T-cell (primary cell): ENCODE measurements around the gene EXOC6B. TPM values are rescaled to one million over a fixed set of nuclear protein-coding genes. Genes with fewer than 3 reads are reported as not detected.
A peak's percentile ranks its signal among the peaks of the same experiment; 100 is the strongest.

Source experiments
- ATAC-seq, 4 experiments: fragments of 200-7000 bp in 3 of 4; fragments of 150-1000 bp in 1 of 4; cut with Tn5 transposase; replicated peaks in 1 of 4; 1 replicate in 3 of 4; 2 replicates in 1 of 4; pipeline ENCODE4 v1.10.0; 2021; ENCODE audit warnings: moderate library complexity in 3 of 4, mild to moderate bottlenecking in 2 of 4, moderate number of reproducible peaks in 1 of 4
- CTCF ChIA-PET, 2 donors: fragments of 300-600 bp; sonication (Branson Sonifier 250); formaldehyde crosslinking; loops; one replicate each; lab custom pipeline; 2022; ENCODE audit warnings: antibody characterized with exemption in 2 of 2; lab: Charles Lee
- POLR2A ChIA-PET, 2 donors: fragments of 300-600 bp; sonication (Branson Sonifier 250); formaldehyde crosslinking; loops; one replicate each; lab custom pipeline; 2022; ENCODE audit warnings: antibody characterized with exemption in 2 of 2; lab: Charles Lee
- DNase-seq, 35 experiments: peaks; one replicate each; pipeline versions ENCODE4 v3.0.0 to v3.0.0-alpha.2; 2013 to 2023
- H3K27ac ChIP-seq: one replicate; pipeline ENCODE4 v1.5.1; 2013; ENCODE audit warnings: low read length
- H3K27me3 ChIP-seq, 2 experiments: replicated peaks in 1 of 2; 1 replicate in 1 of 2; 2 replicates in 1 of 2; pipeline versions ENCODE4 v1.6.1 to v1.7.0; 2013; ENCODE audit warnings: low read length in 1 of 2, mixed read lengths in 1 of 2; ENCODE audit not compliant: control insufficient read depth in 2 of 2, insufficient read depth in 2 of 2; ENCODE audit errors: extremely low read depth in 1 of 2
- H3K36me3 ChIP-seq, 2 donors: 1 replicate in 1 of 2; 2 replicates in 1 of 2; pipeline versions ENCODE4 v1.6.1 to v1.7.0; 2013; ENCODE audit warnings: low read length in 1 of 2; ENCODE audit not compliant: control insufficient read depth in 2 of 2, insufficient read depth in 1 of 2; ENCODE audit errors: extremely low read depth in 1 of 2
- H3K4me1 ChIP-seq, 2 experiments: 1 replicate in 1 of 2; 2 replicates in 1 of 2; pipeline versions ENCODE4 v1.6.1 to v1.7.0; 2013; ENCODE audit warnings: low read length in 2 of 2, mixed read lengths in 1 of 2; ENCODE audit not compliant: insufficient read depth in 2 of 2, control insufficient read depth in 1 of 2; ENCODE audit errors: extremely low read depth in 1 of 2
- H3K4me3 ChIP-seq, 2 donors: 1 replicate in 1 of 2; 2 replicates in 1 of 2; pipeline versions ENCODE4 v1.5.1 to v1.7.0; 2013; ENCODE audit warnings: mild to moderate bottlenecking in 2 of 2, low read length in 1 of 2, moderate library complexity in 1 of 2; ENCODE audit not compliant: control insufficient read depth in 1 of 2; ENCODE audit errors: extremely low read depth in 1 of 2
- H3K9me3 ChIP-seq: 2 replicates; pipeline ENCODE4 v1.7.0; 2013
- H3K27ac Mint-ChIP-seq, 2 donors: one replicate each; pipeline ENCODE4 v1.8.0; 2020 to 2021; ENCODE audit warnings: mild to moderate bottlenecking in 2 of 2, mixed read lengths in 2 of 2
- H3K27me3 Mint-ChIP-seq, 2 donors: one replicate each; pipeline ENCODE4 v1.8.0; 2021 to 2022; ENCODE audit warnings: mixed read lengths in 2 of 2
- H3K36me3 Mint-ChIP-seq: one replicate; pipeline ENCODE4 v1.8.0; 2021; ENCODE audit warnings: mixed read lengths
- H3K4me1 Mint-ChIP-seq, 3 donors: one replicate each; pipeline ENCODE4 v1.8.0; 2020 to 2022; ENCODE audit warnings: mixed read lengths in 3 of 3, mild to moderate bottlenecking in 1 of 3
- H3K4me3 Mint-ChIP-seq, 3 donors: one replicate each; pipeline ENCODE4 v1.8.0; 2020 to 2022; ENCODE audit warnings: mild to moderate bottlenecking in 3 of 3, mixed read lengths in 3 of 3, moderate library complexity in 3 of 3
- H3K9me3 Mint-ChIP-seq, 3 donors: one replicate each; pipeline ENCODE4 v1.8.0; 2020 to 2022; ENCODE audit warnings: mixed read lengths in 3 of 3
- WGBS: methylation state at CpG from one replicate; pipeline ENCODE4 v1.1.5; 2013; ENCODE audit warnings: missing lambda C conversion rate; ENCODE audit not compliant: insufficient coverage; 5-methylcytosine and 5-hydroxymethylcytosine counted together
- total RNA-seq, 35 experiments: library from RNA in 6 of 35; stranded (reverse) in 6 of 35; fragments of 120-200 nt in 1 of 35; gene quantifications; one replicate each; pipeline versions ENCODE4 v1.2.1 to v1.2.4 and lab custom pipeline; 2013 to 2026

The EXOC6B gene
- total RNA-seq, 5 donors from 2014 or later (not counting 1 experiment from before 2014, with no cell fraction given) = 13.3 to 18.9 (median 16.6) TPM

DNA sequence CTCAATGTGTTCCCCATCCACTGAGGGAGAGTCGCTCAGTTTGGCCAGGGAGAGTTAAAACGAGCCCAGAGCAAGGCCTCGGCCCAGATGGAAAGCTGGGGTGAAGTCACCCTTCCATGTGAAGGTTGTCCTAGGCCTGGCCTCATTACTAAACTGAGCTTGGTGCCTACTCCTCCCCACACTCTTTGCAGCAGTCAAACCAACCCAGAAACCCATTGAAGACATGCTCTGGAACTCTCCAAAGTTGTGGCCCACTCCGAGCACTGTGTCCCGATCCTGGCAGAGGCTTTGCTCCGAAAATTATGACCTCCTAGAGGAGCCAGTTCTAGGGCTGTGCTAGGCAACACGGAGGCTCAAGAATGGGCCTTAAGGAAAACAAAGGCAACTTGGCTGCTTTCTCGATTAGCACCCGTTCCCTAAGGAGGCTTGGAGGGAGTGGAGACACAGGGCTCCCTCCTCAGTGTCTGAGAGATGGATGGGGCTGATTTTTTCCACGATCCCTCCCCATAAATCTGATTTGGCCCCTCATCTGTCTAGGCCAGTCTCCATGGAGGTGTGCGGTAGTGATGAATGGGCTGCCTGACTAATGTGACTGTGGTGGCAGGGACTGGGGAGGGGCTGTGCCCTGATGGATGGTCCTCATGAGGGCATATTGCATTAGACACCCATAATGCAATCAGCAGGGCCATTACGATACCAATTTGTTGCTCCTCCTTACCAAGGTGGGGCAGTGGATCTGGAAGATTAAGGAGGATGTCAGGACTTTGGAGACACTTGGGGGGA is 666.4 kb downstream of the EXOC6B start:
- Histone ChIP-seq H3K4me3 (no peak overlapping the region), H3K27me3 (peaks cover 0 to 36% of the 10 kb centered on the region in 2 experiments), H3K27ac (no peak overlapping the region), H3K36me3 (no peaks in the 10 kb centered on the region), H3K9me3 (no peaks in the 10 kb centered on the region), H3K4me1 (no peaks in the 10 kb centered on the region)
- ATAC-seq (no peak), DNase-seq (no peak)
- Mint-ChIP-seq H3K36me3 (no peaks in the 10 kb centered on the region), H3K27ac (no peak overlapping the region), H3K9me3 (no peaks in the 10 kb centered on the region), H3K4me1 (no peaks in the 10 kb centered on the region), H3K27me3 (peaks cover 27 to 43% of the 10 kb centered on the region in 2 donors), H3K4me3 (no peak overlapping the region)
- POLR2A ChIA-PET = no interaction called here
- CTCF ChIA-PET = no interaction called here
- WGBS = 76% methylated on average over 9 of the region's 12 CpGs

DNA sequence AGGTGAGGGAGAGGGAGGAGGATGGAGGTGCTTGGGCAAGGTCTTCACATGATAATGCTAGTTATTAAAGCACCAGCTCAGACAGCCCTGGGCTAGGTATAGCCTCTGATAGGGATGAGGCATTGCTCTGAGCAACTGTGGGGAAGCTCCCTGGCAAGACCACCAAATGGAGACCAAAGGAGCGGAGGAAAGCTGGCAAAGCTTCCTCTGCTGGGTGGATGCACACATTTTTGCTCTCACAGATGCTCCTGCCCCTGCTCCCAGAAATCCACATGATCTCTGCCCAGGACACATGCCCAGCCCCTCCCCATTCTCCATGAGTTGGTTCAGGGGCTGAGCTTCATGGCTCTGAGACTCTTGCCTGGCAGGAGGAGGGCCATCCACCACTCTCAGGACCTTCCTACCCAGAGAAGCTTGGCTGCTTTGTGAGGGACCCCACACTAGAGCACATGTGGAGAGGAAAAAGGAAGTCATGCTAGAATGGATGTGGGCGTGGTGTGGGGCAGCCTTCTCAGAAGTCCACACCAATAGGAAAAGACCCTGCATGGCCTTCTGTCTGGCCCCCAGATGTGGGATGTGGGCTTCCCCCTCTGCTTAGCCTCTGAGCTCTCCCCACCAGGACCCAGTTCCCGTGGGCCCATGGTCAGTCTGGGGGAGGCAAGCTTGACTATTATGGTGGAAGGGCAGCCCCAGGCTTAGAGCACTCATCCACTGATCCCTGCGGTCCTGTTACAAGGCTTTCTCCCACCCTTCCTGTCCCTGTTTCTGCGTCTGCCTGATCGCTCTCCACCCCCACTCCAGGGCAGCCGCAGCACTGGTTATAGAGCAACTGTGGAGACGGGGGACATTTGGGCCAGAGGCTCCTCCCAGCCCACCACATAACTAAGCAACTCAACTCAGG is 667.7 kb downstream of the EXOC6B start:
- Histone ChIP-seq H3K36me3 (no peaks in the 10 kb centered on the region), H3K4me3 (no peak overlapping the region), H3K27me3 (peaks cover 0 to 47% of the 10 kb centered on the region in 2 experiments), H3K27ac (no peak overlapping the region), H3K4me1 (no peaks in the 10 kb centered on the region), H3K9me3 (no peaks in the 10 kb centered on the region)
- Mint-ChIP-seq H3K36me3 (no peaks in the 10 kb centered on the region), H3K4me3 (no peak overlapping the region), H3K27me3 (peaks cover 32 to 47% of the 10 kb centered on the region in 2 donors), H3K9me3 (no peaks in the 10 kb centered on the region), H3K4me1 (no peaks in the 10 kb centered on the region), H3K27ac (no peak overlapping the region)
- 100% methylated on average over 3 of the region's 8 CpGs for WGBS
- CTCF ChIA-PET = no interaction called here
- DNase-seq = no peak
- no peak for ATAC-seq
- POLR2A ChIA-PET = interaction anchor here in 1 of 2 donors (0.6 kb wide), 1 partner anchor 9 kb away, joined by 8 read pairs; no protein-coding TSS in a partner anchor

DNA sequence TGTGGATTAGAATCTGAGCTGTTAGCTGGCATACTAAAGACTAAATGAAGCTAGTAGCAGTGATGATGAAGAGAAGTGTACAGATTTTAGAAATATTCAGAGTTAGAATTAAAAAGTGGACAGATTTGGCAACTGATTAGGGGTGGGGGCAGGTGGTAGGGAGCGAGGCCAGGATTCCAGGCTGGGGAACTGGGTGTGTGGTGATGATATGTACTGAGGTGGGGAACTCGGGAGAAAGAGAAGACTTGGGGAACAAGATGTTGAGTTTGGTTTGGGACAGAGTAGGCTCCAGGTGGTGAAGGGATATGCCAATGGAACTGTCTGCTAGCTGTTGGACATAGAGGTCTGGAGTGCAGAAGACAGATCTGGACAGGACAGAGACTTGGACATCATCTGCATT is 669.0 kb downstream of the EXOC6B start:
- peaks cover 0 to 55% of the 10 kb centered on the region in 2 experiments for H3K27me3 ChIP-seq
- ChIA-PET CTCF (no interaction called here), POLR2A (no interaction called here)
- H3K4me1 ChIP-seq = no peaks in the 10 kb centered on the region
- Mint-ChIP-seq H3K9me3 (no peaks in the 10 kb centered on the region), H3K27me3 (peaks cover 35 to 49% of the 10 kb centered on the region in 2 donors), H3K4me3 (no peak overlapping the region), H3K4me1 (no peaks in the 10 kb centered on the region), H3K27ac (no peak overlapping the region), H3K36me3 (no peaks in the 10 kb centered on the region)
- H3K9me3 ChIP-seq = no peaks in the 10 kb centered on the region
- no peak for ATAC-seq
- no peaks in the 10 kb centered on the region for H3K36me3 ChIP-seq
- DNase-seq = no peak
- H3K27ac ChIP-seq = no peak overlapping the region
- H3K4me3 ChIP-seq = no peak overlapping the region
- 67% methylated on average over 2 of the region's 2 CpGs for WGBS

DNA sequence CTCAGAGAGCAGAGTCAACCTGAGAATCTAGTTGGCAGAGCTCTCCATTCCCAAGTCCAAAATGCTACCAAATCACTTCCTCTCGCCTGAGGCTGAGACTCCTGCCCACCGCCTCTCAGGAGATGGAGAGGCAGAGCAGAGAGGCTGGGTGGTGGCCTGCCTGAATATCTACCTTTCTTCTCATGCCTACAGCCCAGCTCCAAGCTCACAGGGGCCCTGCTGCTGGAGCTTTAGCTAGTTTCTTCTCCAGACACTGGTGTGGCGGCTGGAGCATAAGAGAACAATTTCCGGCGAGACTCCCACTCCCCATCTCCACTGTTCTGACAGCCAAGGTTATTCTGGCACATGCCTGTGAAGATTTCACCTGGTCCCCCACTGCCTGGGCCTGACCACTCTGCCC is 670.1 kb downstream of the EXOC6B start:
- H3K9me3 Mint-ChIP-seq = no peaks in the 10 kb centered on the region
- DNase-seq (peak in 1 of 35 experiments; percentile 0), ATAC-seq (no peak)
- no peaks in the 10 kb centered on the region for H3K4me1 Mint-ChIP-seq
- 82% methylated on average over 4 of the region's 5 CpGs for WGBS
- H3K27me3 Mint-ChIP-seq = peaks cover 40 to 58% of the 10 kb centered on the region in 2 donors
- H3K4me3 Mint-ChIP-seq = no peak overlapping the region
- Histone ChIP-seq H3K4me1 (no peaks in the 10 kb centered on the region), H3K9me3 (no peaks in the 10 kb centered on the region), H3K27ac (no peak overlapping the region), H3K27me3 (peaks cover 0 to 66% of the 10 kb centered on the region in 2 experiments), H3K36me3 (no peaks in the 10 kb centered on the region), H3K4me3 (no peak overlapping the region)
- CTCF ChIA-PET = no interaction called here
- POLR2A ChIA-PET = no interaction called here
- no peaks in the 10 kb centered on the region for H3K36me3 Mint-ChIP-seq
- H3K27ac Mint-ChIP-seq = no peak overlapping the region

DNA sequence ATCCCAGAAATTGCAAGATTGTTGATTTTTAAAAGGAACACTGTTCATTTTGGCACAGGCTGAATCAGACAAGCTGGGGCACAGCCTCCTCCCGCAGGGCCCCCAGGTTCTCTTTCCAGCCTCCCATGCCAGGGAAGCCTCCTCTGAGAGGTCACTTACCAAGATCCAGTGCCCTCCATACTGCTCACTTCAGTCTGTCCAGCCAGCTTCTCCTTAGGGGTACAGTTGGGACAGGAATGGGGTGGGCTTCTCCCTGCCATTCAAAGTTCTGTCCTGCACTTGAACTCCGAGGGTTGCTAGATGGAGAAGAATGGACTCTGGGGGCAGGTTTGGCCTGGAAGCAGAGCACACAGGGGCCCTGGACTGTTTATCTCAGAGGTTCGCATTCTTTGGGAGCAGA is 670.7 kb downstream of the EXOC6B start:
- no peak overlapping the region for H3K27ac Mint-ChIP-seq
- ChIA-PET POLR2A (no interaction called here), CTCF (no interaction called here)
- ATAC-seq (no peak), DNase-seq (no peak)
- Histone ChIP-seq H3K27ac (no peak overlapping the region), H3K27me3 (peaks cover 0 to 69% of the 10 kb centered on the region in 2 experiments), H3K4me3 (no peak overlapping the region), H3K4me1 (peaks cover 0 to 5% of the 10 kb centered on the region in 2 experiments), H3K36me3 (no peaks in the 10 kb centered on the region), H3K9me3 (no peaks in the 10 kb centered on the region)
- 90% methylated on average over 2 of the region's 3 CpGs for WGBS
- peaks cover 45 to 59% of the 10 kb centered on the region in 2 donors for H3K27me3 Mint-ChIP-seq
- no peak overlapping the region for H3K4me3 Mint-ChIP-seq
- peaks cover 4 to 5% (median 5%) of the 10 kb centered on the region in 3 donors for H3K4me1 Mint-ChIP-seq
- H3K9me3 Mint-ChIP-seq = no peaks in the 10 kb centered on the region
- no peaks in the 10 kb centered on the region for H3K36me3 Mint-ChIP-seq

DNA sequence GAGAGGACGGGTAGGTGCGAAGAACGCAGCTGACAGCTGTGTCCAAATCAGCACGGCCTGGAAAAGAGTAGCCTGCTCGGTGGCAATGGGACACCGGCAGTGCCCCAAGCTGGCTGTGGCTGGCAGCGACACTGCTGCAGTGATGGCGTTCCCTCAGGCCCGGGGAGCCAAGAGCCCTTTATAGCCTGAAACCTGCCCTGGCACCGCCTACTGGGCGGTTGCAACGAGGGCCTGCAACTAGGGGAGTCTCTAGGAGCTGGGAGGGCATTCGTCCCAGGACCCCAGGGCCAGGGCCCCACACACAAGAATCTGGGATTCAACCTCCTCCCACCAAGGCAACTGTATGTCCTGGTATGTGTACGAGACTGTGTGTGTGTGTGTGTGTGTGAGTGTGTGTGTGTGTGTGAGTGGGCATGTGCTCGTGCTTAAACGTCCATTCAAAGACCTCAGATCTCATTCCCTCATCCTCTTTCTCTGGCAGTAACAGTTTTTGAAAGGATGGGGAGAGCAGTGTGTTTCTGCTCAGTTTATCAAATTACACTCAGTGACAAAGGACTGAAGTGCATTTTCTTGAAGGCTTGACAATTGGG is 671.4 kb downstream of the EXOC6B start:
- POLR2A ChIA-PET = no interaction called here
- H3K27me3 ChIP-seq = peaks cover 0 to 72% of the 10 kb centered on the region in 2 experiments
- H3K36me3 Mint-ChIP-seq = no peaks in the 10 kb centered on the region

More for the DNA sequence above, 671.4 kb downstream of the EXOC6B start:
- peaks cover 48 to 60% of the 10 kb centered on the region in 2 donors for H3K27me3 Mint-ChIP-seq
- ATAC-seq (no peak), DNase-seq (no peak)
- Histone ChIP-seq H3K36me3 (no peaks in the 10 kb centered on the region), H3K4me1 (peaks cover 0 to 11% of the 10 kb centered on the region in 2 experiments), H3K4me3 (no peak overlapping the region), H3K9me3 (no peaks in the 10 kb centered on the region), H3K27ac (no peak overlapping the region)
- peaks cover 11 to 12% (median 12%) of the 10 kb centered on the region in 3 donors for H3K4me1 Mint-ChIP-seq
- H3K9me3 Mint-ChIP-seq = no peaks in the 10 kb centered on the region
- H3K4me3 Mint-ChIP-seq = no peak overlapping the region
- H3K27ac Mint-ChIP-seq = no peak overlapping the region
- 79% methylated on average over 12 of the region's 16 CpGs for WGBS
- CTCF ChIA-PET = no interaction called here
